Natural killer cell treated with Interleukin-12 subunit alpha and Interleukin-12 subunit beta and Interleukin-15 and Interleukin-18, amount 100 ng/mL, for 72 hours (primary cell): ENCODE data around the gene PLCB2. TPM values are rescaled to one million over a fixed set of nuclear protein-coding genes. Genes with fewer than 3 reads are reported as not detected.

Experiments used
- ATAC-seq, 2 donors: fragments of 150-1000 bp; cut with Tn5 transposase in 1 of 2; sonication (Bioruptor Pico), chemical (Tn5 transposase) in 1 of 2; 2 replicates each; pipeline ENCODE4 v1.10.0; 2021
- DNase-seq: peaks from one replicate; pipeline ENCODE4 v3.0.0; 2022; ENCODE audit warnings: low spot score
- H3K27ac Mint-ChIP-seq, 2 donors: 1 replicate in 1 of 2; 2 replicates in 1 of 2; pipeline ENCODE4 v1.8.0; 2022; ENCODE audit warnings: mixed read lengths in 2 of 2, mild to moderate bottlenecking in 1 of 2, moderate library complexity in 1 of 2
- H3K27me3 Mint-ChIP-seq, 2 donors: 1 replicate in 1 of 2; 2 replicates in 1 of 2; pipeline ENCODE4 v1.8.0; 2022; ENCODE audit warnings: mixed read lengths in 2 of 2
- H3K36me3 Mint-ChIP-seq: one replicate; pipeline ENCODE4 v1.8.0; 2022; ENCODE audit warnings: mixed read lengths
- H3K4me1 Mint-ChIP-seq, 2 donors: 1 replicate in 1 of 2; 2 replicates in 1 of 2; pipeline ENCODE4 v1.8.0; 2022; ENCODE audit warnings: low read depth in 2 of 2, mixed read lengths in 2 of 2, mild to moderate bottlenecking in 1 of 2
- H3K4me3 Mint-ChIP-seq: one replicate; pipeline ENCODE4 v1.8.0; 2022; ENCODE audit warnings: mixed read lengths
- H3K9me3 Mint-ChIP-seq: 2 replicates; pipeline ENCODE4 v1.8.0; 2022; ENCODE audit warnings: mixed read lengths
- total RNA-seq, 2 donors: library from RNA; stranded (reverse); gene quantifications; one replicate each; pipeline ENCODE4 v1.2.3, GENCODE V29; 2022

PLCB2 gene
- total RNA-seq, 2 donors from 2014 or later, result 90.5 to 109 TPM

- peaks cover 14% of the 10 kb centered on the region for H3K36me3 Mint-ChIP-seq
- DNase-seq, result no peak
- H3K9me3 Mint-ChIP-seq, result no peaks in the 10 kb centered on the region
- H3K4me1 Mint-ChIP-seq, result peaks cover 0 to 2% of the 10 kb centered on the region in 2 donors
- no peak overlapping the region for H3K4me3 Mint-ChIP-seq
- no peak for ATAC-seq
- H3K27ac Mint-ChIP-seq, result no peak overlapping the region
- no peaks in the 10 kb centered on the region for H3K27me3 Mint-ChIP-seq
These were observed 10.4 kb downstream of the PLCB2 start for GRCh38 chr15:40297356-40297755.

- no peak overlapping the region for H3K27ac Mint-ChIP-seq
These were observed 11.0 kb downstream of the PLCB2 start for GRCh38 chr15:40296561-40297230.

GRCh38 chr15:40295877-40296560 lies 11.7 kb downstream of the PLCB2 start:
- peaks cover 0 to 2% of the 10 kb centered on the region in 2 donors for H3K4me1 Mint-ChIP-seq
- H3K27me3 Mint-ChIP-seq, result no peaks in the 10 kb centered on the region
- no peak for DNase-seq
- no peak overlapping the region for H3K27ac Mint-ChIP-seq
- H3K4me3 Mint-ChIP-seq, result no peak overlapping the region
- ATAC-seq, result no peak
- H3K36me3 Mint-ChIP-seq, result peaks cover 14% of the 10 kb centered on the region
- no peaks in the 10 kb centered on the region for H3K9me3 Mint-ChIP-seq

More at GRCh38 chr15:40296561-40297230, 11.0 kb downstream of the PLCB2 start:
- Mint-ChIP-seq H3K27me3 (no peaks in the 10 kb centered on the region), H3K4me1 (peaks cover 0 to 2% of the 10 kb centered on the region in 2 donors), H3K4me3 (no peak overlapping the region), H3K9me3 (no peaks in the 10 kb centered on the region), H3K36me3 (peaks cover 14% of the 10 kb centered on the region)
- DNase-seq, result no peak
- no peak for ATAC-seq

- no peak for DNase-seq
- peaks cover 0 to 2% of the 10 kb centered on the region in 2 donors for H3K4me1 Mint-ChIP-seq
- ATAC-seq, result no peak
- H3K27ac Mint-ChIP-seq, result no peak overlapping the region
- H3K4me3 Mint-ChIP-seq, result no peak overlapping the region
- H3K27me3 Mint-ChIP-seq, result no peaks in the 10 kb centered on the region
- peaks cover 8% of the 10 kb centered on the region for H3K36me3 Mint-ChIP-seq
- H3K9me3 Mint-ChIP-seq, result no peaks in the 10 kb centered on the region
These were observed 12.4 kb downstream of the PLCB2 start for GRCh38 chr15:40295297-40295696.

- peaks cover 2% of the 10 kb centered on the region for H3K36me3 Mint-ChIP-seq
- no peak overlapping the region for H3K27ac Mint-ChIP-seq
- H3K9me3 Mint-ChIP-seq, result no peaks in the 10 kb centered on the region
- peaks cover 0 to 6% of the 10 kb centered on the region in 2 donors for H3K4me1 Mint-ChIP-seq
- H3K27me3 Mint-ChIP-seq, result no peaks in the 10 kb centered on the region
- no peak overlapping the region for H3K4me3 Mint-ChIP-seq
- ATAC-seq, result no peak
- DNase-seq, result no peak
These were observed 13.5 kb downstream of the PLCB2 start for GRCh38 chr15:40293905-40294895.

- Mint-ChIP-seq H3K36me3 (no peaks in the 10 kb centered on the region), H3K4me1 (peaks cover 0 to 6% of the 10 kb centered on the region in 2 donors), H3K4me3 (no peak overlapping the region), H3K9me3 (no peaks in the 10 kb centered on the region), H3K27me3 (no peaks in the 10 kb centered on the region), H3K27ac (peak overlapping the region in 1 of 2 donors; percentile 41)
- no peak for ATAC-seq
- DNase-seq, result no peak
These were observed 14.7 kb downstream of the PLCB2 start for GRCh38 chr15:40293006-40293405.

- Mint-ChIP-seq H3K4me3 (no peak overlapping the region), H3K27ac (no peak overlapping the region), H3K27me3 (no peaks in the 10 kb centered on the region), H3K9me3 (no peaks in the 10 kb centered on the region), H3K4me1 (peaks cover 0 to 6% of the 10 kb centered on the region in 2 donors), H3K36me3 (no peaks in the 10 kb centered on the region)
- no peak for ATAC-seq
- DNase-seq, result no peak
These were observed 15.5 kb downstream of the PLCB2 start for GRCh38 chr15:40292246-40292645.

GRCh38 chr15:40290918-40291574 lies 16.7 kb downstream of the PLCB2 start:
- DNase-seq (no peak), ATAC-seq (no peak)
- Mint-ChIP-seq H3K27ac (no peak overlapping the region), H3K9me3 (no peaks in the 10 kb centered on the region), H3K4me3 (no peak overlapping the region), H3K36me3 (no peaks in the 10 kb centered on the region), H3K4me1 (peaks cover 0 to 4% of the 10 kb centered on the region in 2 donors), H3K27me3 (no peaks in the 10 kb centered on the region)

GRCh38 chr15:40290545-40290917 lies 17.2 kb downstream of the PLCB2 start:
- Mint-ChIP-seq H3K27me3 (no peaks in the 10 kb centered on the region), H3K9me3 (no peaks in the 10 kb centered on the region), H3K36me3 (no peaks in the 10 kb centered on the region), H3K27ac (no peak overlapping the region), H3K4me1 (peaks cover 0 to 4% of the 10 kb centered on the region in 2 donors), H3K4me3 (no peak overlapping the region)
- ATAC-seq, result no peak
- no peak for DNase-seq

- Mint-ChIP-seq H3K9me3 (no peaks in the 10 kb centered on the region), H3K4me3 (no peak overlapping the region), H3K4me1 (peaks cover 0 to 4% of the 10 kb centered on the region in 2 donors), H3K27ac (no peak overlapping the region), H3K27me3 (no peaks in the 10 kb centered on the region), H3K36me3 (no peaks in the 10 kb centered on the region)
- DNase-seq, result no peak
- no peak for ATAC-seq
These were observed 18.5 kb downstream of the PLCB2 start for GRCh38 chr15:40289140-40289775.

GRCh38 chr15:40287968-40288367 lies 19.8 kb downstream of the PLCB2 start:
- no peaks in the 10 kb centered on the region for H3K27me3 Mint-ChIP-seq
- no peaks in the 10 kb centered on the region for H3K36me3 Mint-ChIP-seq
- no peak overlapping the region for H3K4me3 Mint-ChIP-seq
- ATAC-seq (peak in 1 of 2 donors; percentile 16), DNase-seq (no peak)
- no peaks in the 10 kb centered on the region for H3K9me3 Mint-ChIP-seq
- H3K4me1 Mint-ChIP-seq, result peaks cover 0 to 4% of the 10 kb centered on the region in 2 donors
- H3K27ac Mint-ChIP-seq, result peak overlapping the region in 1 of 2 donors; percentile 19

GRCh38 chr15:40287505-40287904 lies 20.2 kb downstream of the PLCB2 start:
- Mint-ChIP-seq H3K4me1 (peaks cover 0 to 4% of the 10 kb centered on the region in 2 donors), H3K27ac (peak overlapping the region in 1 of 2 donors; percentile 19)

GRCh38 chr15:40286794-40287193 lies 20.9 kb downstream of the PLCB2 start:
- no peaks in the 10 kb centered on the region for H3K36me3 Mint-ChIP-seq
- no peak for DNase-seq
- no peaks in the 10 kb centered on the region for H3K27me3 Mint-ChIP-seq
- no peak overlapping the region for H3K4me3 Mint-ChIP-seq
- H3K9me3 Mint-ChIP-seq, result no peaks in the 10 kb centered on the region
- no peak for ATAC-seq
- H3K27ac Mint-ChIP-seq, result no peak overlapping the region
- H3K4me1 Mint-ChIP-seq, result peaks cover 0 to 4% of the 10 kb centered on the region in 2 donors

More at GRCh38 chr15:40287505-40287904, 20.2 kb downstream of the PLCB2 start:
- no peak overlapping the region for H3K4me3 Mint-ChIP-seq
- ATAC-seq (no peak), DNase-seq (no peak)
- no peaks in the 10 kb centered on the region for H3K36me3 Mint-ChIP-seq
- H3K27me3 Mint-ChIP-seq, result no peaks in the 10 kb centered on the region
- no peaks in the 10 kb centered on the region for H3K9me3 Mint-ChIP-seq
